Astrocyte of the spinal cord (primary cell): ENCODE data around the gene ROR1.
A peak's percentile ranks its signal among the peaks of the same experiment; 100 is the strongest.

Experiments
- DNase-seq: peaks from one replicate; pipeline ENCODE4 v3.0.0; 2011; ENCODE audit warnings: low read depth, low spot score
- H3K4me3 ChIP-seq: 2 replicates; pipeline ENCODE4 v1.5.1; 2011; ENCODE audit warnings: low read depth, mild to moderate bottlenecking, low read length, moderate library complexity
- in situ Hi-C: cut with HindIII; loops from 2 replicates; pipeline ENCODE4 v1.10.0; 2017; ENCODE audit warnings: low sequenced_read_pairs
- TF ChIP-seq, protein P1 (sequence below): IDR thresholded peaks from 2 replicates; pipeline ENCODE4 v1.5.1; 2012; ENCODE audit warnings: low read depth, mild to moderate bottlenecking, low read length, inconsistent platforms

ROR1 gene

DNA sequence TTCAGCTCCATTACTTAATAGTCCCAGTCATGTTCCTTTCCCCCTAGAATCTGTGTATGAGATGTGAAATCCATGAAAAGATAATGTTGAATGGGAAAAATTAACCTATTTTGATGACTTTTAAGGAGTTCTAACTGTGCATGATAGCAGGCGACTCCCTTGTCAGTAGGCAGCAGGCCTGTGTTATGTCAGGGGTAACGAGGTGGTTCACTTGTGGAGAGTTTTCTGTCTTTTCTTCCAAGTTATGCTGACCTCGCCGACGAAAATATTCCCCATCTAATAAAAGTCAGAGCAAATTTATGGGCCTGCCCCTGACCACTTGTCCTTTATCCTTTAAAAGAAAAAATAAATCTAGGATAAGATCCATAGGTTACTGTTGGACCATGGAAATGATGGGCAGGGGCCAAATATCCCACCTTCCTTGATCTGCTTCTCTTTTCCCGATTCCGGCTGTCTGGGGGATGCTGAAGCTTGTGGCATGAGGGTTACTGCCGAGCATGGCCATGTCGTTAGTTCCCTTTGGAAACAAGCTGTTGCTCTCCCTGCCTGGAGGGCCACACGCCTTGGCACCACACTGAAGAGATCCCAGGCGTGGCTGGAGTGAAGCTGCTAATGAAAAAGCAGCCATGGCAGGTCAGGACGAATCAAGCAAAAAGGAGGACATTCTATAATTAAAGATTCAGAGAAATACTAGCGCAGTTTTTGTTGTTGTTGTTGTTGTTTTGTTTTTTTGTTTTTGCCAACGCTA is 93.8 kb downstream of the ROR1 start:
- in situ Hi-C loops, result no loop called here
- TF ChIP-seq, protein P1, sequence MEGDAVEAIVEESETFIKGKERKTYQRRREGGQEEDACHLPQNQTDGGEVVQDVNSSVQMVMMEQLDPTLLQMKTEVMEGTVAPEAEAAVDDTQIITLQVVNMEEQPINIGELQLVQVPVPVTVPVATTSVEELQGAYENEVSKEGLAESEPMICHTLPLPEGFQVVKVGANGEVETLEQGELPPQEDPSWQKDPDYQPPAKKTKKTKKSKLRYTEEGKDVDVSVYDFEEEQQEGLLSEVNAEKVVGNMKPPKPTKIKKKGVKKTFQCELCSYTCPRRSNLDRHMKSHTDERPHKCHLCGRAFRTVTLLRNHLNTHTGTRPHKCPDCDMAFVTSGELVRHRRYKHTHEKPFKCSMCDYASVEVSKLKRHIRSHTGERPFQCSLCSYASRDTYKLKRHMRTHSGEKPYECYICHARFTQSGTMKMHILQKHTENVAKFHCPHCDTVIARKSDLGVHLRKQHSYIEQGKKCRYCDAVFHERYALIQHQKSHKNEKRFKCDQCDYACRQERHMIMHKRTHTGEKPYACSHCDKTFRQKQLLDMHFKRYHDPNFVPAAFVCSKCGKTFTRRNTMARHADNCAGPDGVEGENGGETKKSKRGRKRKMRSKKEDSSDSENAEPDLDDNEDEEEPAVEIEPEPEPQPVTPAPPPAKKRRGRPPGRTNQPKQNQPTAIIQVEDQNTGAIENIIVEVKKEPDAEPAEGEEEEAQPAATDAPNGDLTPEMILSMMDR, result no peak
- DNase-seq, result no peak
- H3K4me3 ChIP-seq, result no peak overlapping the region

GRCh38 chr1:63868268-63868781 is 94.5 kb downstream of the ROR1 start:
- DNase-seq, result no peak
- TF ChIP-seq, protein P1, result no peak
- in situ Hi-C loops, result no loop called here
- H3K4me3 ChIP-seq, result no peak overlapping the region

DNA sequence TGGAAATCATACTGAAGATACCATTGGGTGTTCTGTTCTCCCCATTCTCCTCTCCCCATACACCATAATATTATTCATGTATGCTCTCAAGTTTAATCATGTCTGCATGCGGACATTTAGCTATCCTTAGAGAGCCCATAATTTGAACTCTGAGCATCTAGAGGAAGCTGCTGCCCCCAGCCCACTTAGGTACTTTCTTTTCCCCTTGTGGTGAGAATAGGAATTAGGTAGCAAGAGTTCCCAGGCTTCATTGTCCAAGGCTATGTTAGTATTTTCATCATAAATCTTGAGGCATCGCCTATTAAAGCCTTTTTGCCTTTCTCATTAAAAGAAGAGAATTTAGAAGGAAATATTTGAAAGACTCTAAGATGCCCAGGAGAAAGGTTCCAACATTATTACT is 96.3 kb downstream of the ROR1 start:
- H3K4me3 ChIP-seq, result no peak overlapping the region
- TF ChIP-seq, protein P1, result no peak
- in situ Hi-C loops, result no loop called here
- DNase-seq, result no peak

DNA sequence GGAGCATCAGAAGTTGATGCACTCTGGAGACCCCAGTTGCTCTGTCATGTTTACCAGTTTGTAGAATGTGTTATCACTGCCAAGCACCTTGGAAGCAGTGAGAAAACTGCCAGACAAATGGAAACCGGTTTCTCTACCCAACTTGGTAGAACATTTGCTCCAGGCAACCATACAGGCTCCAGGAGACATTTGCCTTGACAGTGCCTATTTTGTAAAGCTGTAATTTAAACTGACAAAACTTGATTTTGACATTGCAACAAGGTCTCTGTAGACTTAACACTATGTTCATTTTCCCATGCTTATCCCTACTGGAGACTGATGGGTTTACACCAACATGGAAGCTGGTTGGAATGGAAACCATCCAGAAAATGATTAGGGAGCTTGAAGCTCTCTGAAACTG is 97.6 kb downstream of the ROR1 start:
- in situ Hi-C loops, result no loop called here
- no peak for DNase-seq
- TF ChIP-seq, protein P1, result no peak
- H3K4me3 ChIP-seq, result no peak overlapping the region

DNA sequence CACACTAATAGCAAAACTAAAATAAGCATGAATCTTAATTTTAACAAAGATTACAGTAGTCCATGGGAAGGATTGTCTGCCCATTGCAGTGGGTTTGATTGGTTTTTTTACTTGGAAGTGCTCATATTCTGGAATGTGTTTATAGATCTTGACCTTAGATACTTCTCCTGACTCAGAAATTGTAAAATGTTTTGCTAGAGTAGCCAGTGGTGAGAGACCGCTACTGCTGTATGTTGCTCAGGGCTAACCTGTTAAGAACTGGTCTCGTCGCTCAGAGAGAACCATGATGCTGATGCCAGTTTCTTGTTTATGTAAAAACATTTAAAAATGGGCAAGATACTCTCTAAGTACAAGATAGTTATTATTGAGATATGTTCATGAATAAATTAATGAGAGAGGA is 99.9 kb downstream of the ROR1 start:
- in situ Hi-C loops, result no loop called here
- DNase-seq, result peak; percentile 78
- TF ChIP-seq, protein P1, result no peak
- no peak overlapping the region for H3K4me3 ChIP-seq

GRCh38 chr1:63874278-63874880 is 100.6 kb downstream of the ROR1 start:
- in situ Hi-C loops, result no loop called here
- peak; percentile 17 for DNase-seq
- H3K4me3 ChIP-seq, result no peak overlapping the region
- TF ChIP-seq, protein P1, result no peak
